Measurements from ENCODE around the gene PPAT. TPM values are rescaled to one million over a fixed set of nuclear protein-coding genes. Genes with fewer than 3 reads are reported as not detected.

PPAT gene
- total RNA-seq, 1 experiment from 2014 or later, result 38.3 TPM

DNA sequence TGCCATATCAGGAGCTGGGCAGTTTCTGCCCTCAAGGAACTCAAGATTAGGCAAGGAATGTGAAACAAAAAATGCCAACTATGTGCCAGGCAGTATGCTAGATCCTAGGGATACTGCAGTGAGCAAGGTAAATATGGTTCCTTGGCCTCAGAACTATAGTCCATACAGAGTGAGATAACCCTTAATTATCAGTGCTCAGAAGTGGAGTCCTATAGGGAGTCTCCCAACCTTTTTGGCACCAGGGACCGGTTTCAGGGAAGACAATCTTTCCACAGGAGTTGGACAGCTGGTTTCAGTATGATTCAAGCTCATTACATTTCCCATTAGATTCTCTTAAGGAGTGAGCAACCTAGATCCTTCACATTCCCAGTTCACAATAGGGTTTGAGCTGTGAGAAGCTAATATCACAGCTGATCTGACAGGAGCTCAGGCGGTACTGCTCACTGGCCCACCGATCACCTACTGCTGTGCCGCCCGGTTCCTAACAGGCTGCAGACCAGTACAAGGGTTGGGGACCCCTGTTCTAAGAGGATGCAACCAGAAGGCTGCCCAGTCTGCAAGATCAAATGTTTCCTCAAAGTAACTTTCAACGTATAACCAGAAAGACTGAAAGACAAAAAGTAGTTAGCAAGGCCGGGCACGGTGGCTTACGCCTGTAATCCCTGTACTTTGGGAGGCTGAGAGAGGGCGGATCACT, 30.3 kb upstream of the PPAT start:
- H3K27me3 ChIP-seq (ENCODE audit: control insufficient read depth, insufficient read depth, low read length), result no peaks in the 10 kb centered on the region
- no peaks in the 10 kb centered on the region for H3K9me3 ChIP-seq (ENCODE audit: control insufficient read depth, insufficient read depth, low read depth, low read length)
- in situ Hi-C loops (cut with HindIII; ENCODE audit: low pct_unique_long_range_greater_than_20kb, low sequenced_read_pairs), result no loop called here
- peaks cover 21% of the 10 kb centered on the region for H3K36me3 ChIP-seq (ENCODE audit: control insufficient read depth, insufficient read depth, low read length)
- TF ChIP-seq, protein P1, sequence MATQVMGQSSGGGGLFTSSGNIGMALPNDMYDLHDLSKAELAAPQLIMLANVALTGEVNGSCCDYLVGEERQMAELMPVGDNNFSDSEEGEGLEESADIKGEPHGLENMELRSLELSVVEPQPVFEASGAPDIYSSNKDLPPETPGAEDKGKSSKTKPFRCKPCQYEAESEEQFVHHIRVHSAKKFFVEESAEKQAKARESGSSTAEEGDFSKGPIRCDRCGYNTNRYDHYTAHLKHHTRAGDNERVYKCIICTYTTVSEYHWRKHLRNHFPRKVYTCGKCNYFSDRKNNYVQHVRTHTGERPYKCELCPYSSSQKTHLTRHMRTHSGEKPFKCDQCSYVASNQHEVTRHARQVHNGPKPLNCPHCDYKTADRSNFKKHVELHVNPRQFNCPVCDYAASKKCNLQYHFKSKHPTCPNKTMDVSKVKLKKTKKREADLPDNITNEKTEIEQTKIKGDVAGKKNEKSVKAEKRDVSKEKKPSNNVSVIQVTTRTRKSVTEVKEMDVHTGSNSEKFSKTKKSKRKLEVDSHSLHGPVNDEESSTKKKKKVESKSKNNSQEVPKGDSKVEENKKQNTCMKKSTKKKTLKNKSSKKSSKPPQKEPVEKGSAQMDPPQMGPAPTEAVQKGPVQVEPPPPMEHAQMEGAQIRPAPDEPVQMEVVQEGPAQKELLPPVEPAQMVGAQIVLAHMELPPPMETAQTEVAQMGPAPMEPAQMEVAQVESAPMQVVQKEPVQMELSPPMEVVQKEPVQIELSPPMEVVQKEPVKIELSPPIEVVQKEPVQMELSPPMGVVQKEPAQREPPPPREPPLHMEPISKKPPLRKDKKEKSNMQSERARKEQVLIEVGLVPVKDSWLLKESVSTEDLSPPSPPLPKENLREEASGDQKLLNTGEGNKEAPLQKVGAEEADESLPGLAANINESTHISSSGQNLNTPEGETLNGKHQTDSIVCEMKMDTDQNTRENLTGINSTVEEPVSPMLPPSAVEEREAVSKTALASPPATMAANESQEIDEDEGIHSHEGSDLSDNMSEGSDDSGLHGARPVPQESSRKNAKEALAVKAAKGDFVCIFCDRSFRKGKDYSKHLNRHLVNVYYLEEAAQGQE (IDR thresholded peaks at IDR 0.05; ENCODE audit: insufficient read depth in 1 of 2, low read depth in 2 of 2, low read length in 1 of 2), result no peak
- TF ChIP-seq TCF7L2 (IDR thresholded peaks at IDR 0.05; ENCODE audit: low read depth, low read length) (no peak), POLR2AphosphoS5 (IDR thresholded peaks at IDR 0.05; ENCODE audit: low read depth, low read length) (no peak), SIN3A (IDR thresholded peaks at IDR 0.05; ENCODE audit: borderline replicate concordance, insufficient read depth, low read depth, low read length) (no peak), CTCF (IDR thresholded peaks at IDR 0.05) (no peak)
- DNase-seq (ENCODE audit: low read depth, low spot score) (no peak), ATAC-seq (peak; percentile 27)
- peaks cover 15% of the 10 kb centered on the region; the same call in 1 of the 2 replicates for H3K4me1 ChIP-seq (ENCODE audit: control insufficient read depth, insufficient read depth, low read length)
- peak overlapping the region; percentile 98 to 100 for H3K4me3 ChIP-seq (ENCODE audit: low read depth in 2 of 2, low read length in 2 of 2)
- ChIA-PET CTCF (no interaction called here), POLR2A (interaction anchor here (0.6 kb wide), 1 partner anchor 89 kb away, joined by 5 read pairs; no protein-coding TSS in a partner anchor)
- intact Hi-C loops (cut with micrococcal nuclease; ENCODE audit: unreplicated experiment), result no loop called here
- peak overlapping the region; percentile 98 for H3K27ac ChIP-seq (ENCODE audit: low read length)
- no TSS peak for BruUV-seq (replicated peaks)

- H3K27me3 ChIP-seq (ENCODE audit: control insufficient read depth, insufficient read depth, low read length), result no peaks in the 10 kb centered on the region
- peak overlapping the region; percentile 44; the same call in 1 of the 2 replicates for H3K27ac ChIP-seq (ENCODE audit: low read length)
- H3K4me1 ChIP-seq (ENCODE audit: control insufficient read depth, insufficient read depth, low read length), result peaks cover 14% of the 10 kb centered on the region; the same call in 1 of the 2 replicates
- CTCF ChIA-PET, result no interaction called here
- no TSS peak for BruUV-seq (replicated peaks)
- DNase-seq (ENCODE audit: low read depth, low spot score), result no peak
- POLR2A ChIA-PET, result no interaction called here
- in situ Hi-C loops (cut with HindIII; ENCODE audit: low pct_unique_long_range_greater_than_20kb, low sequenced_read_pairs), result no loop called here
- peaks cover 19% of the 10 kb centered on the region for H3K36me3 ChIP-seq (ENCODE audit: control insufficient read depth, insufficient read depth, low read length)
- no peak for ATAC-seq
- TF ChIP-seq TCF7L2 (IDR thresholded peaks at IDR 0.05; ENCODE audit: low read depth, low read length) (no peak), POLR2AphosphoS5 (IDR thresholded peaks at IDR 0.05; ENCODE audit: low read depth, low read length) (no peak), SIN3A (IDR thresholded peaks at IDR 0.05; ENCODE audit: borderline replicate concordance, insufficient read depth, low read depth, low read length) (no peak), CTCF (IDR thresholded peaks at IDR 0.05) (no peak)
- TF ChIP-seq, protein P1 (IDR thresholded peaks at IDR 0.05; ENCODE audit: insufficient read depth in 1 of 2, low read depth in 2 of 2, low read length in 1 of 2), result no peak
- H3K4me3 ChIP-seq (ENCODE audit: low read depth in 2 of 2, low read length in 2 of 2), result no peak overlapping the region
- no peaks in the 10 kb centered on the region for H3K9me3 ChIP-seq (ENCODE audit: control insufficient read depth, insufficient read depth, low read depth, low read length)
- intact Hi-C loops (cut with micrococcal nuclease; ENCODE audit: unreplicated experiment), result no loop called here
Observed at GRCh38 chr4:56464581-56464980, 29.2 kb upstream of the PPAT start.
